Ishikawa (cell line): Measurements from ENCODE around the gene ADAMTS16.

Source experiments
- CEBPB ChIP-seq: IDR thresholded peaks from 2 replicates; pipeline ENCODE4 v1.6.1; 2012
- CREB1 ChIP-seq: IDR thresholded peaks from 2 replicates; pipeline ENCODE4 v1.6.1; 2012; ENCODE audit warnings: low read depth
- EGR1 ChIP-seq: IDR thresholded peaks from 2 replicates; pipeline ENCODE4 v1.6.1; 2012
- EP300 ChIP-seq: IDR thresholded peaks from 2 replicates; pipeline ENCODE4 v1.6.1; 2012; ENCODE audit warnings: borderline replicate concordance
- FOXM1 ChIP-seq: IDR thresholded peaks from 2 replicates; pipeline ENCODE4 v1.6.1; 2012; ENCODE audit warnings: low read depth, borderline replicate concordance
- NFIC ChIP-seq: IDR thresholded peaks from 2 replicates; pipeline ENCODE4 v1.6.1; 2012
- RAD21 ChIP-seq: IDR thresholded peaks from 2 replicates; pipeline ENCODE4 v1.6.1; 2012; ENCODE audit warnings: low read depth
- TAF1 ChIP-seq: IDR thresholded peaks from 2 replicates; pipeline ENCODE4 v1.6.1; 2012; ENCODE audit warnings: low read depth, mild to moderate bottlenecking
- TCF12 ChIP-seq: IDR thresholded peaks from 2 replicates; pipeline ENCODE4 v1.6.1; 2012; ENCODE audit warnings: low read depth
- TEAD4 ChIP-seq: IDR thresholded peaks from 2 replicates; pipeline ENCODE4 v1.6.1; 2012
- YY1 ChIP-seq: IDR thresholded peaks from 2 replicates; pipeline ENCODE4 v1.6.1; 2012; ENCODE audit warnings: low read depth
- ZBTB7A ChIP-seq: IDR thresholded peaks from 2 replicates; pipeline ENCODE4 v1.6.1; 2012; ENCODE audit warnings: low read depth
- TF ChIP-seq, protein P1 (sequence below): IDR thresholded peaks from 2 replicates; pipeline ENCODE4 v1.6.1; 2012
- TF ChIP-seq, protein P2 (sequence below): IDR thresholded peaks from 2 replicates; pipeline ENCODE4 v1.6.1; 2012
- TF ChIP-seq, protein P3 (sequence below): IDR thresholded peaks from 2 replicates; pipeline ENCODE4 v1.6.1; 2012; ENCODE audit warnings: low read depth, mild to moderate bottlenecking

Gene ADAMTS16

DNA sequence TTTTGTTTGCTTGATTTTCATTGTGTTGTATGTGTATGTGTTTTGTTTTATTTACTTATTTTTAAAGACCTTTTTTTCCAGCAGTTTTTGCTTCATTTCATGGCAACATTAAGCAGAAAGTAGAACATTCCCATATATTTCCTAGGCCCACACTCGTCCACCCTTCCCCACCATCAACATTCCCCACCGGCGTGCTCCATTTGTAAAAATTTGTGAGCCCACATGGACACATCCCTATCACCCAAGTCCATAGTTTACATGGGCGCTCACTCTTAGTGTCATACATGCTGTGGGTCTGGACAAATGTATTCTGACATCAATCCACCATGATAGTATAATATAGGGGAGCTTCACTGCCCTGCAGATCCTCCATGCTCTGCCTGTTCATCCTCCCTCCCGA is 133.8 kb downstream of the ADAMTS16 start:
- TF ChIP-seq TEAD4 (no peak), ZBTB7A (no peak), YY1 (no peak), EGR1 (no peak)
- TF ChIP-seq, protein P1, sequence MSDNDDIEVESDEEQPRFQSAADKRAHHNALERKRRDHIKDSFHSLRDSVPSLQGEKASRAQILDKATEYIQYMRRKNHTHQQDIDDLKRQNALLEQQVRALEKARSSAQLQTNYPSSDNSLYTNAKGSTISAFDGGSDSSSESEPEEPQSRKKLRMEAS: no peak

DNA sequence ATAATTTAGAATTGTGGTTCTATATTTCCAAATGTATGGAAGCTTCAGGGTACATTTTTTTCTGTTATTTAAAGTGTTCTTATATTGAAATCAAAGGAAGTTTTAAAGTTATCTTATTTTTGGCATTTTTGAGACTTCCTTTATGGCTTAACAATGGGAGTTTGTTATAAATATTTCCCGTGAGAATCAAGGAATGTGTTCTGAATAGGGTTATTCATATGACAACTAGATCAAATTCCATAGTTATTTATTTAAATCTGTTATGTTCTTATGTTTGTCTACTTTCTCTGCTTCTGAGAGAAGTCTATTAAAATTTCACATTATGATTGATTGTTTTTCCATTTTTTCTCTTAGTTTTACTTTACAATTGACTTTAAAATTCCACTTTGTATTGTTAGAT is 135.1 kb downstream of the ADAMTS16 start:
- TF ChIP-seq, protein P2, sequence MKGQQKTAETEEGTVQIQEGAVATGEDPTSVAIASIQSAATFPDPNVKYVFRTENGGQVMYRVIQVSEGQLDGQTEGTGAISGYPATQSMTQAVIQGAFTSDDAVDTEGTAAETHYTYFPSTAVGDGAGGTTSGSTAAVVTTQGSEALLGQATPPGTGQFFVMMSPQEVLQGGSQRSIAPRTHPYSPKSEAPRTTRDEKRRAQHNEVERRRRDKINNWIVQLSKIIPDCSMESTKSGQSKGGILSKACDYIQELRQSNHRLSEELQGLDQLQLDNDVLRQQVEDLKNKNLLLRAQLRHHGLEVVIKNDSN: no peak
- no peak for TF ChIP-seq RAD21
- TF ChIP-seq, protein P1: no peak
- no peak for TF ChIP-seq YY1
- no peak for TF ChIP-seq CREB1
- TF ChIP-seq EGR1: no peak
- no peak for TF ChIP-seq FOXM1
- no peak for TF ChIP-seq ZBTB7A
- no peak for TF ChIP-seq EP300

DNA sequence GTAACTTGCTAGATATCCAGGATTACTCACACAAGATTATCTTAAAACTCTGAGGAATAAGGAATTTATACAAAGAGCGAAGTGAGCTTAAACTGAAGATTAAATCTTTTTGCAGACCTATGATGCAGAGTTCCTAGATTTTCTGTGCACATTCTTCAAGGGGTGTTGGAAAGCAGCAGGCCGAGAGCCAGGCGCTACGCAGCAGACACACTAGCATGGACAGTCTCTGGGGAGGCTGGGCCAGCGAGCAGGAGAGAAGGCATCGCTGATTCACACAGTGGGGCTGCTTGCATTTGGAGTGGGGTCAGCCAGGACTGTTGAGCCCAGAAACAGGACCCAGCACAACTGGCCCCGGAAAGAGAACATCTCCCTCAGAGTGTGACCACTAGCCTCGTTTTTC is 136.3 kb downstream of the ADAMTS16 start:
- TF ChIP-seq TAF1: no peak
- TF ChIP-seq, protein P3, sequence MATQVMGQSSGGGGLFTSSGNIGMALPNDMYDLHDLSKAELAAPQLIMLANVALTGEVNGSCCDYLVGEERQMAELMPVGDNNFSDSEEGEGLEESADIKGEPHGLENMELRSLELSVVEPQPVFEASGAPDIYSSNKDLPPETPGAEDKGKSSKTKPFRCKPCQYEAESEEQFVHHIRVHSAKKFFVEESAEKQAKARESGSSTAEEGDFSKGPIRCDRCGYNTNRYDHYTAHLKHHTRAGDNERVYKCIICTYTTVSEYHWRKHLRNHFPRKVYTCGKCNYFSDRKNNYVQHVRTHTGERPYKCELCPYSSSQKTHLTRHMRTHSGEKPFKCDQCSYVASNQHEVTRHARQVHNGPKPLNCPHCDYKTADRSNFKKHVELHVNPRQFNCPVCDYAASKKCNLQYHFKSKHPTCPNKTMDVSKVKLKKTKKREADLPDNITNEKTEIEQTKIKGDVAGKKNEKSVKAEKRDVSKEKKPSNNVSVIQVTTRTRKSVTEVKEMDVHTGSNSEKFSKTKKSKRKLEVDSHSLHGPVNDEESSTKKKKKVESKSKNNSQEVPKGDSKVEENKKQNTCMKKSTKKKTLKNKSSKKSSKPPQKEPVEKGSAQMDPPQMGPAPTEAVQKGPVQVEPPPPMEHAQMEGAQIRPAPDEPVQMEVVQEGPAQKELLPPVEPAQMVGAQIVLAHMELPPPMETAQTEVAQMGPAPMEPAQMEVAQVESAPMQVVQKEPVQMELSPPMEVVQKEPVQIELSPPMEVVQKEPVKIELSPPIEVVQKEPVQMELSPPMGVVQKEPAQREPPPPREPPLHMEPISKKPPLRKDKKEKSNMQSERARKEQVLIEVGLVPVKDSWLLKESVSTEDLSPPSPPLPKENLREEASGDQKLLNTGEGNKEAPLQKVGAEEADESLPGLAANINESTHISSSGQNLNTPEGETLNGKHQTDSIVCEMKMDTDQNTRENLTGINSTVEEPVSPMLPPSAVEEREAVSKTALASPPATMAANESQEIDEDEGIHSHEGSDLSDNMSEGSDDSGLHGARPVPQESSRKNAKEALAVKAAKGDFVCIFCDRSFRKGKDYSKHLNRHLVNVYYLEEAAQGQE: no peak
- no peak for TF ChIP-seq TCF12
- TF ChIP-seq, protein P2: no peak
- TF ChIP-seq EP300: no peak
- TF ChIP-seq, protein P1: no peak
- TF ChIP-seq CEBPB: no peak
- TF ChIP-seq CREB1: no peak
- TF ChIP-seq NFIC: no peak
- TF ChIP-seq TEAD4: no peak
- no peak for TF ChIP-seq ZBTB7A
- no peak for TF ChIP-seq YY1
- no peak for TF ChIP-seq RAD21
- no peak for TF ChIP-seq FOXM1
- no peak for TF ChIP-seq EGR1

DNA sequence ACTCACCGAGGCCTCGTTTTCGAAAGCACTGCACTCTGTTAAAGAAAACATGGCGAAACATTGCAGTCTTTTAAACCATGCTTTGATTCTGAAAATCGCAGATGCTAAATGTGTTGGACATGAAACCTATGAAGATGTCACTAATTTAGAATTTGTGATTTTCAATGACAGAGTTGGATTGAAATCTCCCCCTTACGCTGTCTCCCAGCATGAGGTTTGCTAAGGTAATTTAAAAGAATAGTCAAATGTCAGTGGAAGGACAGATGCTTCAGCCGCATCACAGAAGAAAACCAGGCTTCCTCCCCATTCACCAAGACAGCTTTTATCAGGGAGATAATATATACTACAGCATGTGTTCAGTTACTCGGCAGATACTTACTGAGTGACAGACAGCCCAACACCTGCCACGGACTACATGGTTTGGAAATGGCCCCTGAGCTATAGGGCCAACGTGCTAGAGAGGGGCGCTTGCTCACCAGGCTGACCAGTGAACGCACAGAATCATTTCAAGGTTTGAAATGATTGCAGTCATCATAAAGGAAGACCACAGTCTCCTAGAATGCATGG is 136.9 kb downstream of the ADAMTS16 start:
- no peak for TF ChIP-seq EGR1
- TF ChIP-seq EP300: no peak
- no peak for TF ChIP-seq ZBTB7A
- TF ChIP-seq RAD21: no peak
- TF ChIP-seq, protein P2: no peak
- TF ChIP-seq CREB1: no peak
- TF ChIP-seq, protein P3: no peak
- no peak for TF ChIP-seq FOXM1
- no peak for TF ChIP-seq TCF12
- TF ChIP-seq TEAD4: no peak
- no peak for TF ChIP-seq CEBPB
- TF ChIP-seq TAF1: no peak
- TF ChIP-seq, protein P1: no peak
- no peak for TF ChIP-seq NFIC
- TF ChIP-seq YY1: no peak

DNA sequence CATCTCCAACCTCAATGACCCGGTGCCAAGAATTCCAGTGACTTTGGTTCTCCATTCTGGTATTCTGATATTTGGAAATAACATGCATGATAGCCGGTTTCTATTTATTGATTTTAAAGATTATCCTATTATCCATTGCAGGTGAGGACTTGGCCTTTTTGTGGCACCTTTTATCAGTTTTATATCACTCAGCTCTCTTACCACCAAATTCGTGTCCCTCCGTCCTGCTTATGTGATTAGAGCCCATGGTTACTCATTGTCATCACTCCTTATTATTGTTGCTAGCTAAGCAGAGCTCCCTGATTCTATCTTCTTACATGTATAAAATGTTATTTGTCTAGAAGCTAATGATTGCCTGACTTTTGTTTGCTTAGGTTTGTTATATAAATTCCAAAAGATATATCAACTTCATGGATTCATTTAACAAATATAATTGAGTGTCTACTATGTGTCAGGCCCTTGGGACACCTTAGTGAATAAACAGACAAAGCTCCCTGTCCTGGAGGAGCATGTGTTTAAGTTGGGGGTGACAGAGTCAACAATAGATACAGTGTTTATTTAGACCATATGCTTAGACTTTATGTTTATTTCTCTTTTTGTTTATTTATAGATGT is 138.2 kb downstream of the ADAMTS16 start:
- TF ChIP-seq, protein P1: no peak
- TF ChIP-seq EGR1: no peak
- TF ChIP-seq EP300: no peak
- no peak for TF ChIP-seq YY1
- TF ChIP-seq ZBTB7A: no peak
- no peak for TF ChIP-seq TCF12
- TF ChIP-seq, protein P3: no peak
- no peak for TF ChIP-seq CREB1
- no peak for TF ChIP-seq FOXM1
- TF ChIP-seq TEAD4: no peak
- TF ChIP-seq CEBPB: no peak
- TF ChIP-seq, protein P2: no peak
- TF ChIP-seq NFIC: no peak
- TF ChIP-seq TAF1: no peak
- TF ChIP-seq RAD21: no peak
